GM12864 (cell line): ENCODE results near the gene BLTP3A.
"Not testable (repeated sequence)": the region's sequence is repeated elsewhere in the genome, so short reads cannot be mapped to it uniquely, and the experiment has no call there.

Experiments used
- DNase-seq: peaks from one replicate; pipeline ENCODE4 v3.0.0-alpha.2; 2011; ENCODE audit warnings: low read depth
- H3K4me3 ChIP-seq: 2 replicates; pipeline ENCODE4 v1.5.1; 2011; ENCODE audit warnings: mild to moderate bottlenecking, low read depth, low read length, control low read depth
- TF ChIP-seq, protein P1 (sequence below): IDR thresholded peaks from 2 replicates; pipeline ENCODE4 v1.5.1; 2011; ENCODE audit warnings: low read depth, mild to moderate bottlenecking, moderate library complexity, low read length, control low read depth, inconsistent platforms; ENCODE audit errors: missing control alignments

Gene BLTP3A

DNA sequence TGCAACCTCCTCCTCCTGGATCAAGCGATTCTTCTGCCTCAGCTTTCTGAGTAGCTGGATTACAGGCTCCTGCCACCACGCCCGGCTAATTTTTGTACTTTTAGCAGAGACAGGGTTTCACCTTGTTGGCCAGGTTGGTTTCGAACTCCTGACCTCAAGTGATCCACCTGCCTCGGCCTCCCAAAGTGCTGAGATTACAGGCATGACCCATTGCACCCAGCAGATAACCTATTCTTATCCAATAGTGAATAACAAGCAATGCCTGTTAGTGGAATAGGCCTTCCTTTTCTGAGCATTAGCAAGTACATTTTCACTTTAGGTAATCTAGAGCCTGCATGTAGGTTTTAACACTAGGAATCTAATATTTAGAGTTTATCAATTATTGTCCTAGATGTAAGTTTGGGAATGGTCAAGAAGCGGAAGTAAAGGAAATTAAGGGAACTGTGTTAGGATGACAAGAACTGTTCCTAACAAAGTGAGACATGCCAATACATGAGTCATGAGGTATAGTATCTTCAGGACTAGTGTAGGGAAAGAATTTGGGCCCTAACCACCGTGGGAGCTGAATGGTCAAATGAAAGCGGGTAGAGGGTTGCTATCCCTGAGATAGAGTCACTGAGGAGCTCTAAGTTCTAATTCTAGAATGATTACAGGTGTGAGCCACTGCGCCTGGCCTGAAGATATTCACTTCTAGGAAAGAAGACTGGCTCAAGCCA, 15.0 kb downstream of the BLTP3A start:
- TF ChIP-seq, protein P1, sequence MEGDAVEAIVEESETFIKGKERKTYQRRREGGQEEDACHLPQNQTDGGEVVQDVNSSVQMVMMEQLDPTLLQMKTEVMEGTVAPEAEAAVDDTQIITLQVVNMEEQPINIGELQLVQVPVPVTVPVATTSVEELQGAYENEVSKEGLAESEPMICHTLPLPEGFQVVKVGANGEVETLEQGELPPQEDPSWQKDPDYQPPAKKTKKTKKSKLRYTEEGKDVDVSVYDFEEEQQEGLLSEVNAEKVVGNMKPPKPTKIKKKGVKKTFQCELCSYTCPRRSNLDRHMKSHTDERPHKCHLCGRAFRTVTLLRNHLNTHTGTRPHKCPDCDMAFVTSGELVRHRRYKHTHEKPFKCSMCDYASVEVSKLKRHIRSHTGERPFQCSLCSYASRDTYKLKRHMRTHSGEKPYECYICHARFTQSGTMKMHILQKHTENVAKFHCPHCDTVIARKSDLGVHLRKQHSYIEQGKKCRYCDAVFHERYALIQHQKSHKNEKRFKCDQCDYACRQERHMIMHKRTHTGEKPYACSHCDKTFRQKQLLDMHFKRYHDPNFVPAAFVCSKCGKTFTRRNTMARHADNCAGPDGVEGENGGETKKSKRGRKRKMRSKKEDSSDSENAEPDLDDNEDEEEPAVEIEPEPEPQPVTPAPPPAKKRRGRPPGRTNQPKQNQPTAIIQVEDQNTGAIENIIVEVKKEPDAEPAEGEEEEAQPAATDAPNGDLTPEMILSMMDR, result no peak
- no peak overlapping the region for H3K4me3 ChIP-seq
- no peak for DNase-seq

DNA sequence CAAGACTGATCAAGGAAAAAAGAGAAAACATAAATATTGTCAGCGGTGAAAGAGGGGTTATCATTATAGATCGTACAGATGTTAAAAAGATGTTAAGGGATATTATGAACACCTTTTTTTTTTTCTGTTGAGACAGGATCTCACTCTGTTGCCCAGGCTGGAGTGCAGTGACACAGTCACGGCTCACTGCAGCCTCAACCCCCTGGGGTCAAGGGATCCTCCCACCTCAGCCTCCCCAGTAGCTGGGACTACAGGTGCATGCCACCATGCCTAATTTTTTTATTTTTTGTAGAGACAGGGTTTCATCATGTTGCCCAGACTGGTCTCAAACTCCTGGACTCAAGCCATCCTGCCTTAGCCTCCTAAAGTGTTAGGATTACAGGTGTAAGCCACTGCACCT, 16.6 kb downstream of the BLTP3A start:
- not testable (repeated sequence) for DNase-seq

DNA sequence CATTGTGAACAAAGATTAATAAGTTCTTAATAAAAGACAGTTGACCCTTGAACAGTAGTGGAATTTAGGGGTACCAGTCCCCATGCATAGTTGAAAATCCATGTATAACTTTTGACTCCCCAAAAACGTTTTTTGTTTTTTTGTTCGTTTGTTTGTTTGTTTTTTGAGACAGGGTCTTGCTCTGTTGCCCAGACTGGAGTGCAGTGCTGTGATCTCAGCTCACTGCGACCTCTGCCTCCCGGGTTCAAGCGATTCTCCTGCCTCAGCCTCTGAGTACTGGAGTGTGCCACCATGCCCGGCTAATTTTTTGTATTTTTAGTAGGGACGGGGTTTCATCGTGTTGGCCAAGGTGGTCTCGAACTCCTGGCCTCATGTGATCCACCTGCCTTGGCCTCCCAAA, 17.5 kb downstream of the BLTP3A start:
- not testable (repeated sequence) for DNase-seq, H3K4me3 ChIP-seq

More for the DNA sequence above, 16.6 kb downstream of the BLTP3A start:
- not testable (repeated sequence) for H3K4me3 ChIP-seq

DNA sequence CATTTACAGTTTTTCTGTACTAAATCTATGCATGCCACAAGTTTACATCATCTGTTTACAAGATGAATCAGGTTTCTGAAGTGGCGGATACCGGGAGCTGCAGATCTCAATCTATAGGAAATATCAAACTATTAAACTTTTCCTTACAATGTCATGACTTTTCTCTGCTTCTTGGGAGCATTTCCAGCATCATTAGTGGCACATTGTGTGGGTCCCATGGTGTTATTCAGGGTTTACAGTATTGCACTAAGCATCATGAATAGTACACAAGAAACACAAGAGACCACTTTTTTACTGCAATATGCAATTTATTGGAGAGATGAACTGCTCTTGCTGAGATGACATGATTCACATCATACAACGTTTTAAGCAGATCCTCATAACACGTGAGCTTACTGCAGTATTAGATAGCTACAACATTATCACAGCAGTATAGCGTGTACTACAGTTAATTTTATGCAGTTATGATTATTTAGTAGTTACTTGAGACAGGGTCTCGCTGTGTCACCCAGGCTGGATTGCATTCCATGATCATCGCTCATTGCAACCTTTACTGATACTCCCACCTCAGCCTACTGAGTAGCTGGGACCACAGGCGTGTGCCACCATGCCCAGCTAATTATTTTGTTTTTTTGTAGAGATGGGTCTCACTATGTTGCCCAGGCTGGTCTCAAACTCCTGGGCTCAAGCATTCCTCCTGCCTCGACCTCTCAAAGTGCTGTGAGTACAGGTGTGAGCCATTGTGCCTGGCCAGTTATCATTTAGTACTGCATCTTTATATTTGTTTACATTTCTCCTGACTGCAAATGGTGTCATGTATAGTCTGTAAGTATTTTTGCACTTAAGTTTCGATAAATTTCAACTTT, 18.4 kb downstream of the BLTP3A start:
- no peak for DNase-seq
- TF ChIP-seq, protein P1, result no peak
- H3K4me3 ChIP-seq, result no peak overlapping the region; the same call in 1 of the 2 replicates

DNA sequence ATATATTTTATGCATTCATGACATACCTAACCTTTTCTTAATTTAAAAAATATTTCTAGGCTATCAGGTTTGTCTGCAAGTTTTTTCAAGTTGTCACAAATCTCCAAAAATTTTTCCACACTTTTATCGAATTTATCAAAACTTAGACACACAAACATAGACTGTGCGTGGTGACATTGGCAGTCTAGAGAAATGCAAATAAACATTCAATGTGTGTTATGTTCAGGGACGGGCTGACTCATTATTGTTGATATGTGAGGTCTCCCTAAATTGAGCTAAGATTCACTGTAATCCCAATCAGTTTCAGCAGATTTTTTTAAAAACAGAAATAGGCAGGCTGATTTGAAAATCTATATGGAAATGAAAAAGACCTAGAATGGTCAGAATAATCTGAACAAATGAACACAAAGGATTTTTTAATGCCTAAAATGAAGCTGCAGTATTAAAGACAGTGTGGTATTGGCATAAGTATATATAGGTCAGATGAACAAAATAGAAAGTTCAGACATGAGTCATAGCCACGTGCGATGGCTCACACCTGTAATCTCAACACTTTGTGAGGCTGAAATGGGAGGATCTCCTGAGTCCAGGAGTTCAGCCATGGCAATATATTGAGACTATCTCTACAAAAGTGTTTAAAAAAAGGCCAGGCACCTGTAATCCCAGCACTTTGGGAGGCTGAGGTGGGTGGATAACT, 19.2 kb downstream of the BLTP3A start:
- TF ChIP-seq, protein P1, result no peak
- DNase-seq, result peak; percentile 78
- no peak overlapping the region; the same call in 1 of the 2 replicates for H3K4me3 ChIP-seq

DNA sequence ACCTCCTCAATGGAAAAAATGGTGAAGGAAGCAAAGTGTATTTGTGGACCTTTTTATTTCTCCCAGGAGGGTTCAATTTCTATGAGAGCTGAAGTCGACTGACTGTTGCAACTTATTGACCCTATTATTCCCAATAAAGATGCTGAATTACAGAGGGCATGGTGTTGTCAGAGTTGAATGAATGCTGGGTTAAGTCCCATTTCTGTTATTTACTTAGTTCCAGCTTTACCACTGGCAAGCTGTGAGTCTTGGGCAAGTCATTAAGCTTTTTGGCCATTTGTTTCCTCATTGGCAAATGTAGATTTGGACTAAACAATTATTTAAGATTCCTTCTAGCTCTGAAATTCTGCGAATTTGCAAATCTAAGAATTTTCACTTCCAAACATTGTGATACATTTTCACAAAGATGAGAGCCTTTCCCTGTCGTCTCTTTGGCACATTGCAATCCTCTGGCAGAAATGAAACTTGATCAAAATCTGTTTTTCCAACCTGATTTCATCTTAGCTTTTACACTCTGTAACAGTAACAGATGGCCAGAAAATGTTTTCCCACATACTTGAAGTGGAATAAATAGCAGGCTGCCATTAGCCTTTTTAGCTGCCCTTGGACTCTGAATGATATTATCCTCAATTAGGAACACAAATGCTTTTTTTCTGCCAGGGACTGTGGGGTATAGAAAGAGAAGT, 21.3 kb downstream of the BLTP3A start:
- TF ChIP-seq, protein P1, result no peak
- DNase-seq, result no peak

DNA sequence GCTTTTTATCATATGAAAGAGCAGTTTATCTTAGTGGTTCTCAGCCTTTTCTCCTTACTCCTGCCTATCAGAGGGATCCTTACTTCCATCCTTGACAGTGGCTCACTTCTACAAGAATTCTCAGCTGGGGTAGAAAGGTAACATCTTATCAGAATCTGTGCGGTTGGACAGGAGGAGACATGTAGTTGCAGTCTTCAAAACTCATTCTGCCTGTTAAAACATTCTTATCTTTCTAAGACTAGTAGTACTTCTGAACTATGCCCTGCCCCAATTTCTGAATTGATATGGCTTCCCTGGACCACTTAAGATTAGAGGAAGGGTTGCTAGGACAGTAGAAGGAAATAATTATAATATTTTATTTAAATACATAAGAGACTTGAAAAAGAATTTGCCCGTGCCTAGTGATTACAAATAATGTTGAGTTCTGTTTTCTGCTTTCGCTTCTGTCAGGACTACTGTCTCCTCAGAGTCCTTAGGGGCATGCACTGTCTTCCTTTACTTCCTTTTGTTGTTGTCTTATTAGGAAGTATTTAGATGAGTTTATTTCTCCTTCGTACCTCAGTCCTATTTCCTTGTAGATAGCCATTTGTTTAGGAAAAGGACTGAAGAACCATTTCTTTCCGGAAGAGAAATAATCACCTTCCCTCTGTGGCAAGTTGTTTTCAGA, 24.9 kb downstream of the BLTP3A start:
- peak overlapping the region; percentile 20; the same call in 1 of the 2 replicates for H3K4me3 ChIP-seq
- DNase-seq, result no peak
- TF ChIP-seq, protein P1, result no peak

More for the DNA sequence above, 21.3 kb downstream of the BLTP3A start:
- no peak overlapping the region for H3K4me3 ChIP-seq
